Naive B cell (primary cell): ENCODE results near the gene SCOC. TPM values are rescaled to one million over a fixed set of nuclear protein-coding genes. Genes with fewer than 3 reads are reported as not detected.

ENCODE experiments used
- polyA plus RNA-seq, 6 donors: library from polyadenylated mRNA; unstranded; fragments of 300-500 nt; fragmentation: Illumina TruSeq; gene quantifications; one replicate each; pipeline ENCODE4 v1.2.3, GENCODE V29; 2021; ENCODE audit warnings: low read depth in 6 of 6

The SCOC gene
- polyA plus RNA-seq, 6 donors from 2014 or later, result 27.4 to 47.7 (median 33.7) TPM

Other genes with a start within 250 kb of the SCOC start
- gene MAML3, start 219.5 kb upstream of the SCOC start, polyA plus RNA-seq, result 1 to 10 TPM in 3 of 6 donors, under 1 TPM in 3; 0.37 to 2.7 (median 1.1) TPM
- under 1 TPM in 1 of 6 donors, not detected in 5; 0.20 TPM for gene CLGN, start 54.0 kb downstream of the SCOC start, polyA plus RNA-seq
- gene MGAT4D, start 124.6 kb downstream of the SCOC start, polyA plus RNA-seq, result not detected
- 1 to 10 TPM; 3.1 to 8.1 (median 6.7) TPM for gene ELMOD2, start 150.5 kb downstream of the SCOC start, polyA plus RNA-seq
- gene UCP1, start 195.3 kb downstream of the SCOC start, polyA plus RNA-seq, result not detected